Occipital lobe (tissue), 2 donors: ENCODE measurements around the gene PARN. TPM values are rescaled to one million over a fixed set of nuclear protein-coding genes. Genes with fewer than 3 reads are reported as not detected.

Source experiments
- DNase-seq: peaks from one replicate; lab custom pipeline; 2025; lab: John Stamatoyannopoulos, UW
- total RNA-seq: library from RNA; depleted of rRNA; stranded (reverse); fragments of >200 nt; gene quantifications from one replicate; pipeline ENCODE4 v1.2.3, GENCODE V29; 2014

Gene PARN
- total RNA-seq, 1 donor from 2014 or later, result 25.6 TPM

DNA sequence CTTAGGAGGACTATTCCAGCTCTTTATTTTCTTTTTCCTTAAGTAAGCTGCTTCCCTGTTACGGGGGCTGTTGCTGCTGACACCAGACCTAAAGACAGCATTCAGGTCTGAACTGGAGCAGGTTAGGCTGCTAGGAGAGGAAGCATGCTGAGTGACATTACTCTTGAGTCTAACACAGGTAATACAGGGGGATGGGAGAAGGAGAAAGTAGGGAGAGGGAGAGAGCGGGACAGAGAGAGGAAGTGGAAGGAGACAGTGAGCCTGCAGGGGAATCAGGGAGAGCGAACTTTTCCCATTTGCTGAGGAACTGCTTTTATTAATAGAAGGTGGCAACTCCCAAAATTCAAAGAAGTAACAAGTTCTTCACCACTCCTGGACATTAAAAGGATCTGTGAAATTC lies 130.9 kb downstream of the PARN start:
- DNase-seq, result no peak

DNA sequence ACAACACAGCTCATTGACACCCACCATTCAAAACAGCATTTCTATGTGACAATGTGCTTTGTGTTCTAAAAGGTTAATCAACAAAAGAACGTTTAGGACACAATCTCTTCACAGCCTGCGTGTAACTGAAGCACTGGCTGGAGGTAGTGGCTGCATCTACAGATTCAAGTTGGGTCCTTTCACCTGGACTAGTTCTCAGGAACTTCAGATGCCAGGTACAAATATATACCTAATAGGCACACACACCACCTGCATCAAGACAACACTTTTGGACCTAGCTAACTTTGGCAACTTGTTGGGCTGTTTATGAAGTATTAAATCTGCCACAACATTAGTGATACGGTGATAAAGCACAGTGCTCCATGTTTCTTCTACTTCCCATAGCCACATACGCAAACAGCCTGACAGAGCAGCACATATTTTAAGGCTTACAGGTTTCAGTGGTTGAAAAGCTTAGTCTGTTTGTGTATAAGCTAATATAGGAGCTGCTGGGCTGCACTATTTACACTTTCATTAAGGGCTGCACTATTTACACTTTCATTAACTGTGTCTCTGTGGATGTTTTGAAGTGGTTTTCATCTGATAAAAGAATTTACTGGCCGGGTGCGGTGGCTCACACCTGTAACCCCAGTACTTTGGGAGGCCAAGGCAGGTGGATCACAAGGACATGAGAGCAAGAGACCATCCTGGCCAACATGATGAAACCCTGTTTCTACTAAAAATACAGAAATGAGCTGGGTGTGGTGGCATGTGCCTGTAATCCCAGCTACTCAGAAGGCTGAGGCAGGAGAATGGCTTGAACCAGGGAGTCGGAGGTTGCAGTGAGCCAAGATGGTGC lies 132.6 kb downstream of the PARN start:
- no peak for DNase-seq

DNA sequence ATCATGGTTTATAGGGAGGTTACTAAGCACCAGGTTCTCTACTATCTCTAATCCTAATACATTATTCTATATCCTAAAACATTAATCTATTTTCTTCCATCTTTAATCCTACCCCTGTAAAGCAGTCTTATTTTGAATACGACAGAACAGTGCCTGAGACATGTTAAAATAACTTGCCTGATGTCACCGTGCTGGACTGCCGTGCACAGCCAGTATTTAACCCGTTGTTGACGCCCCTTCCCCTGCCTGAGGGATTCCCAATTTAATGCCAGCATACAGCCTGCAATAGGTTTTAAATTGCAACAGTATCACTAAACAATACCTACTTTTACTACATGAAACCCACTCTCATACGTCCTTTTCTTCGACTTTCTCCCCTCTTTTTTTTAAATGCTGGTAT lies 133.3 kb downstream of the PARN start:
- no peak for DNase-seq

DNA sequence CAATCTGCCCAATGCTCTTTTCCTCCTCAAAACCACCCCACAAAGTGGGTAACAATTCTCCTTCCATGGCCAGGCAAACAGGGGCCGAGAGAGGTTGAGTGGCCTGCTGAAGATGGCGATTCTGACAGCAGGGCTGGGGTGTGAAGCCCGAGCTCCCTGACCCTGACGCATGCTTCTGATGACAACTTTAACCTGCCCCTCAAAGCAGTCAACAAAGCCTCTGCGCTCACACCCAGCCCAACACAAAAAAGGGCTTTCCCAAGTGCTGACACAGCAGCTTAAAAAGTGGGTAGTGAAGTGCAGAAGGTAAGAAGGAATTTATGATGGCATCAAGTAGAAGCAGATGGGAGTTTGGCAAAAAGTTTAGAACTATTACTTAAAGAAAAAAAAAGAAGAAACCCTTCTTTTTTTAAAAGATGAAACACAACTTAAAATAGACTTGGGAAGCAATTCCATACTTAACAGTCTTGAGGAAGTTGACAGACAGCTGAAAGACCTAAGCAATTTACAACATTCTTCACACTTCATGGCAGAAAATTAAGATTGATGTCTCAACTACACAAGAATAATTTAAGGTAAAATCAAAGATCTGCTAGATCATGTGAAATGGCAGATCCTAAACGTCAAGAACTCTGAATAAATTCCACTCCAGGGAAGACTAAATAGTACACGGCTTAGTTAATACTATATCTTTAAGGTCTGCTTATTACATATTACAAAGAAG lies 133.9 kb downstream of the PARN start:
- no peak for DNase-seq

DNA sequence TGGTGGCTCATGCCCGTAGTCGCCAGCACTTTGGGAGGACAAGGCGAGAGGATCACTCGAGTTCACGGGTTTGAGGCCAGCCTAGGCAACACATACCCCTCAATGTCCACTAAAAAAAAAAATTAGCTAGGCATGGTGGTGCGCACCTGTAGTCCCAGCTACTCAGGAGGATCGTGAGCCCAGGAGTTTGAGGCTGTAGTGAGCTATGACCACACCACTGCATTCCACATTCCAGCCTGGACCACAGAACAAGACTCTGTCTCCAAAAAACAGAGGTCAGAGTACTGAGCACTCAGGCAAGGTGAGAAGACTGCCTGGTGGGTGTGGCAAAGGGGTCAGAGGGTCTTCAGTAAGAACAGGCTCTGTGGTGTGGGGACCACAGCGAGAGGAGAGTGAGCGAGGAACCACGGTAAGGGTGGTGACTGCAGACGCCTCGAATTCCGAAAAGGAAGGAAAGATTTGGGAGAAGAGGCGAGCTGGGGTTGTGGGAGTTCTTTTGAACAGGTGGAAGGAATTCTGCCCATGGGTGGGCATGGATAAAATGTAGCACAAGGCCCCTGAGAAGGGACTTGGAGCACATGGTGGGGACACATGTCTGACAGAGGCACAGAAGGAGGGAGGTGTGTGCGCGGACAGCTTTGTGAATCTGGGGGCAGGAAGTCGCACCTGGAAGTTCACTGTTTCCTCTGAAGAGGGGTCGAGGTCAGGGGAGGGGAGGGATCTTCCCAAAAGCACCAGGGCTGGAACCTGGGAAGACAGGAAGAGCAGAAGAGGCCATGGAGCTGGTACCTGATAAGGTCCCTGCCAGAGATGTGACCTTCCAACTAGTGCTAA lies 134.6 kb downstream of the PARN start:
- DNase-seq, result no peak

DNA sequence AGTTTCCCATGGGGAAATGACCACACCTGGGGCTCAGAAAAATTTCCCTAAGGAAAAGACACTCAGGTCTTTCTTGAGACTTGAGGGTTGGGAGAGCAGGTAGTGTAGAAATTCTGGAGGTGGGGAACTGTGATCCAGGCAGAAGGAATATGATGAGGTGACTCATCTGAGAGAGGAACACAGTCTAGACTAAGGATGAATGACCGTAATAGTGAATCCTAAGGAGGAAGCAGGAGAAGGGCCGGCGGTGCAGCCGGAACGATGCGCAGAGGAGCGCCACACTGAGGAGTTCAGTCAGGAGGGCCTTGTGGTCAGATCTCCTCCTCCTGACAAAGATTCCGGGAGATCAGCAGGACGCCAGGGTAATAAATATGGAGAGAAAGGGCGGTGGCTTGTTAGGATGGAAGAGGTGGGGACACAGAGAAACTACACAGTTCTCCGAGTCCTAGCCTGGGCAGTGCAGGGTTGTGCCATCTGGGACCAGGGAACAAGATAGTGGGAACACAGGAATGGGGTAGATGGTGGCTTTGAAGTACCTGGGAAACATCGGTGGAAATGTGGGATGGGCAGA lies 135.6 kb downstream of the PARN start:
- no peak for DNase-seq

DNA sequence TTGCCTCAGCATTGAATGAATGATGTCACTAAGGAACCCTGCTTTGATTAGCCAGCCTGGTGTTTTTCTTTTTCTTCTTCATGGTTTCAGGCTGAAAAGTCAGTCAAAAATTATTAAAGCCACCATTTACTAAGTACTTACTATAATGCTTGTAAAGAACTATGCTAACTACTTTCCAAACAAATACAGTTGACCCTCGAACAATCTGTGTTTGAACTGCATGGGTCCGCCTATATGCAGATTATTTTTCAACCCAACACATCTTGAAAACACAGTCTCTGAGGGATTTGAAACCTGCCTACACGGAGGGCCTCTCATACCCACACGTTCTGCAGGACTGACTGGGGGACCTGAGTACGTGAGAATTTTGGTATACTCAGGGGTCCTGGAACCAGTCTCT lies 136.3 kb downstream of the PARN start:
- no peak for DNase-seq

DNA sequence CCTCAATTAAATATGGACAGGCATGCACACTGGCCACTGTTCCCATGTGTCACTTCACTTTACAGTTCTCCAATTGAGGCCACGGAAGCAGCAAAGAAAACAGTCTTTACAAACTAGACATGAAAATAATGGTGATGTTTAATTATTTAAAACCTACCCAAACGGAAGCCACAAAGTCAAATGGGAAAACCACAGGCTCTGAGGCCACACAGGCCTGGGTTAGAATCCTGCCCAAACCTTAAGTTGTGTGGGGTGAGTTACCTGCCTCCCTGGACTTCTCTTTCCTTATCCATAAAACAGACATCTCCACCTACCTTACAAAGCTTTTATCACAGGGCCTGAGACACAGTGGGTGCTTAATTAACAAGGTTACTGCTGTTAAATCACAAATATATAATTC lies 137.4 kb downstream of the PARN start:
- no peak for DNase-seq

DNA sequence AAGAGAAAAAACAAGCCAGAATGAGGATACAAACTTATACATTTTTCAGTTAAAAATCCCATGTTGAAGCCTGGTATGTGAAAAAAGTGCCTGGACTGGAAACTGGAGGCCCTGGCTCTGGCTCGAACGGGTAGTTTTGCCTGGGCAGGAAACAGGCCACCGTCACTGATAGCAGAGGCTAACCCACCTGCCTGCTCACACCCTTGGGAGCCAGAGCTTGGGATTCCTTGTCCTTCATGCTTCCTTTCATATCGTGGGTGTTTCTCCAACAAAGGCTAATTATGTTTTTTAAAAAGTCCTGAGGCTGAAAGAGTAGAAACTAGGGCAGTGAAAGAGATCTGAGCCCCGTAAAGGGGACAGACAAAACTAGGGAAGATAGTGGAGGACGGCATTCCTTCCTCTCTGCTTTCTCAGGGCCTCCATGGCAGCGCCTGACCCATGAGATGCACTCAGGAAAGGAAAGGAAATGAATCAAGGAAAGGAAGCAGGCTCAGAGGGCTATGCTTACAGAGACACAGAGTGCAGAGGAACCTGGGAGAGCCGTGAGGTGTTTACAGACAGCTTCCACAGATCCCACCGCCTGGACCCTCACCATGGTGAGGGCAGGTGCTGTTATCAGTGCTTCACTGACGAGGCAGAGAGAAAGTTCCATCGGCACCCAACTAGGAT lies 138.1 kb downstream of the PARN start:
- DNase-seq, result no peak

DNA sequence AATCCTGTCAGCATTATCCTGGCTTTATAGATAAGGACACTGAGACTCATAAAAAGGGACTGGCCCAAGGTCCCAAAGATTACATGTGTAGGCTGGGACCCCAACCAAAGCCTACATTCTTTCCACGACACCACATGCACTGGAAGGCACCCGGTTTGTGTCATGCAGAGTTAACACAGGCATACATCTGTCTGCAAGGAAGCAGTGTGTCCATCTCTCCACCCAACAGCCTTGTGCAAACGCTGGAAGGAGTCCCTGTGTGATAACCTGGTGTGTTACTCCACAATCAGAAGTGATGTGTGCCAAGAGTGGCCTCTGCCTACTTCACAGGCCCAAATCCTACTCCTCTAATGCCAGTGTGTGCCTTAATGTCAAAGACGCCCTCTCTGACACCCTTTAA lies 139.8 kb downstream of the PARN start:
- no peak for DNase-seq

DNA sequence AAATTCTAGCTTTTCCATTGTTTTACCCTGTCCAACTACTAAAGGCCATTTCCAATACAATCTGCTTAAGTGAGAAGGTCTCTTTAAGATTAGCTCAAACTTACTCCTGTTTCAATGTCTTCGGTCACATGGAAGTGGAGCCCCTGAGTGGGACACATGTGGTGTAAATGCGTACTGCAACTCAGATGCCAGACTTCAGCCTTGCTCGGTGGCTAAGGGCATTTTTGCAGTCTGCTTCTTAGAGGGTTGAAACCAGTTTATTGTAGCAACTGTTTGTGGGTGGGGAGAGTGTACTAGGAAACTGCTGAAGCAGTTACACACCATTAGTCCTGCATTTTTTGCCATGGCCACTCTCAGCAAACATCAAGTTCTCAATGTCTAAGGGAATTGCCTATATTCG lies 140.6 kb downstream of the PARN start:
- no peak for DNase-seq

DNA sequence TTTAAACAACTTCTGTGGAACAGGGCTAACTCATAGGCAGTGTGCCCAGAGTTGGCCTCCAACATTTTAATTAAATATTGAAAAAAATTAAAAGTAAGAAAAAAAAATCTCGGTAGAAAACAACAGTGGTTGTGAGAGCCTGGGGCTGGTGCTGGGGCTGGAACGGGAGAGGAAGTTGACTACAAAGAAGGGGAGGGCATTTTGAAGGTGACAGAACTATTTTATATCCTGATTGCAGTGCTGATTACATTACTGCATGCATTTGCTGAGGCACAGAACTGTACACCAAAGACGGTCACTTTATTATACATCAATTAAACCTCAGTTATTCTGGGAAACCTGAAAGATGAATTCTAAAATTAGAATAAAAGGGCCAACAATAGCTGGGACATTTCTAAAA lies 142.5 kb downstream of the PARN start:
- DNase-seq, result no peak

DNA sequence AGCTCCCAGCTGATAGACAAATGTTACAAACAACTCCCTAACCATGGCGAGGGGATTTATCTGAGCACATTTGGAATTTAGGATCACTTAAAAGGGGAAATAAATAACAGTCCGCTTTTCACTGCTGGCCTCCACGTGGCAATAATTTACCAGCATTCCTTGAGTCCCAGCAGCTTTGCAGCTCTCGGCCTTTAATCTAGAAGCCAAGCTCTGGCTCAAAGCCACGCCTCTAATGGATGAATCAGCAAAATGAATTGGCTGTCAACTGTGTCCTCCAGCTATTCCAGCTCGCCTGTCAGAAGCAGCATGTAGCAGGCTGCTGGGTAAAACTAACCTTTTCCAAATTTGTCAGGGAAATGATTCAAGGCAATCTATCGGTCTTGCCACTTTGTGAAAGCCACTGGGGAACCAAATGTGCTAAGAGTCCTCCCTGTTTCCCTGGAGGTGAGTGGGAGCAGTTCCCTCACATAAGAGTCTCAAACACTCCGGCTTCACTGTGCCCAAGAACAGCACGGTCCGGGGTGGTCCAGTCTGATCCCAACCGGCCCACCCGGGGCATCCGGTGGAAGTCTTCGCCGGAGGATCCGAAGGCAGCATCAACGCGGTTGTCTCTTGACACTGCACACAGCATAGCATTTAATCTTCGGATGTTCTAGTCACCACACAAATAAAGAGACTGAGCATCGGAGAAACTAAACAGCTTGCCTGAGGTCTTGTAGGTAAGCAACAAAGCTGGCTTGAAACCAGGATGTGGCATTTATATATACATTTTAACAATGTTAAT lies 143.3 kb downstream of the PARN start:
- DNase-seq, result peak; percentile 64

DNA sequence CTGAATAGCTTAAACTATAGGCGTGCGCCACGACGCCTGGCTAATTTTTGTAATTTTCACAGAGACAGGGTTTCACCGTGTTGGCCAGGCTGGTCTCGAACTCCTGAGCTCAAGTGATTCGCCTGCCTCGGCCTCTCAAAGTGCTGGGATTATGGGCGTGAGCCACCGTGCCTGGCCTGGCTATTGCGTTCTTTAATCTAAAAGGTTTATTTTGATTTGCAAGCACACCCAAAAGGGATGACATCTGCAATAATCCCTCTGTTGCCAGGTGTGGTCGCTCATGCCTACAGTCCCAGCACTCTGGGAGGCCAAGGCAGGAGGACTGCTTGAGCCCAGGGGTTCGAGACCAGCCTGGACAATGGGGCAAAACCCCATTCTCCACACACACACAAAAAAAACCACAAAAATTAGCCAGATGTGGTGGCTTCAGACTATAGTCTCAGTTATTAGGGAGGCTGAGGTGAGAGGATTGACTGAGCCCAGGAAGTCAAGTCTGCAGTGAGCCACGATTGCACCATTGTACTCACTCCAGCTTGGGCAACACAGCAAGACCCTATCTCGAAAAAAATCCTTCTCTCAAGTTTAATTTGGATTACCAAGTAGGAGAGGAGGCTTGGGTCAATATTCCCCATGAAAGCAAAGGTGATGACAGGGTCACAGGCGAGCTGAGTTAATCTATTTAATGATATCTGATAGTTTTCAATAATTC lies 144.1 kb downstream of the PARN start:
- DNase-seq, result no peak

DNA sequence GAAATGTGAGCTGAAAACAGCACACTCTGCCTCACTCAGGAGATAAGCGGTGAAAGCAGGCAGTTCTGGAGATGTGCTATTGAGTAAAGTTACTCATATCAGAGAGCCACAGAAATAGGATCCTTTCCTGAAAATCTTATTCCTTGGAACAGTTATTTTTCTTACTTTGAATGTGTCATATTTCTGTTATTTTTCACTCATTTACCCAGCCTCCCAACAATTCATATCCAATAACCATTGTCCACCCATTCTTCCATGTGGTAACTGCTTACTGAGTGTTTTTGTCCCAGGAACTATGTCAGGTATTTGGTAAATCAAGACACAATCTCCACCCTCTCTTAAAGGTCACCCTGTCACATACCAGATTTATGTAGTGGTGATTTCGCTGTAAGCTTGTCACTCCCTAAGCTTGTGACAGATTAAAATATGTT lies 144.9 kb downstream of the PARN start:
- DNase-seq, result no peak

DNA sequence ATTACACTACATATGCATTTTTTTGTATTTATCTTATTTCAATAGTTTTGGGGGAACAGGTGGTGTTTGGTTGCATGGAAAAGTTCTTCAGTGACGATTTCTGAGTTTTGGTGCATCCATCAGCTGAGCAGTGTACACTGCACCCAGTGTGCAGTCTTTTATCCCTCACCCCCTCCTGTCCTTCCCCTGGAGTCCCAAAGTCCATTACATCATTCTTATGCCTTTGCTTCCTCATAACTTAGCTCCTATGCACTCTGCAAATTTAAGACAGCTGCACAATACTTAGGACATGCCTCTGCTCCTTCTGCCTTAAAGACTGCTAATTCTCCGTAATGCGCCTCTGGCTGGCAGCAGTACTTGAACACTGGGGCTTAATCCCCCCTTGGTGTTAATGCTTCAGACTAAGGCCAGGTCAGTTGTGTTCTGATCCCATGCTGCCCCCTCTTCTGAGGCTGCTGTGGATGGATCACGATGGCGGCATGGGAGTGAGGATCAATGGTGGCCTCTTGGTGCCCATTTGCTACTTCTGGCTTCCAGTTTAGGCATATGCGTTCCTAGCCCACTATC lies 146.2 kb downstream of the PARN start:
- DNase-seq, result no peak

DNA sequence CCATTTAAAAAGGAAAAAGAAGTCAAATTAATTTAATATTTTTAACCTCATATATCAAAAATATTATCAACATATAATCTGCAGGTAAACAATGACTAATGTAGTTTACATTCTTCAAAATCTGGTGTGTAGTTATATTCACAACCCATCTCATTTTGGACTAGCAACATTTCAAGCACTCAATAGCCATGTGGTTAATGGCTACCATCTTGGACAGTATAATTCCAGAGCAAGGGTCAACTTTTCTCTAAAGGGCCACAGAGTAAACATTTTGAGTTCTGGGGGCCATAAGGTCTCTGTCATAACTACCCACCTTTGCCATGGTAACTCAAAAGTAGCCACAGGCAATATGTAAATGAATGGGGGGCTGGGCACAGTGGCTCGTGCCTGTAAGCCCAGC lies 153.9 kb downstream of the PARN start:
- no peak for DNase-seq

DNA sequence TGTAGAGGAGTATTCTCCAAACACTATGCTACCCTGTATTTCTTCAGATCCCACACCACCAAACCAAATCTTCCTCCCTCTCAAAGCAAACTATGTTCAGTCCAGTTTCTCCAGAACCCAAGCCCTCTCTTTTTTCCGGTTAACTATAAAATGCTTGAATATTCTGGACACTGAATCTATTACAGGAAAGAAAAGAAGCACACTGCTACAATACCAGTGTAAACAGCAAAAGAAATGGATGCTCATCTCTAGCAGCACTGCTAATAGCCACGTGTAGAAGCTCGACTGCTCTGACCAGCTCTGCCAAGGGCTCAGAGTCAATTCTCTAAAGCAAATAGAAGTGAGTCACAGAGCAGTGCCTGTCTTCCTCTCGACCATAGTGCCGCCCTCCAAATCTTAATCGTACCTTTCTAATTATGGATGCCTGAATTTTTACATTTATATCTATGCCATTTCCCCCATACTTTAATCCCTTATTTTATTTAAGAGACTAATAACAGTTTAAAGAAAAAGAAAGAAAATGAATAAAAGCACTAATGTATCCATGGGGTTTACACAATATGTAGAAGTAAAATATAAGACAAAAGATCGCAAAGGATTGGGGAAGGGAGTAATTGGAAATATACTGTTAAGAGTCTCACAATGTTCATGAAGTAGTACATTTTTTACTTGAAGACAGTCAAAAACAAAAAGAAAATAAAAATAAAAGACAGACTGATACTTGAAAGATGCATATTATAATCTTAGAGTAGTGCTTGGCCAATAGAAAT lies 154.5 kb downstream of the PARN start:
- DNase-seq, result no peak

DNA sequence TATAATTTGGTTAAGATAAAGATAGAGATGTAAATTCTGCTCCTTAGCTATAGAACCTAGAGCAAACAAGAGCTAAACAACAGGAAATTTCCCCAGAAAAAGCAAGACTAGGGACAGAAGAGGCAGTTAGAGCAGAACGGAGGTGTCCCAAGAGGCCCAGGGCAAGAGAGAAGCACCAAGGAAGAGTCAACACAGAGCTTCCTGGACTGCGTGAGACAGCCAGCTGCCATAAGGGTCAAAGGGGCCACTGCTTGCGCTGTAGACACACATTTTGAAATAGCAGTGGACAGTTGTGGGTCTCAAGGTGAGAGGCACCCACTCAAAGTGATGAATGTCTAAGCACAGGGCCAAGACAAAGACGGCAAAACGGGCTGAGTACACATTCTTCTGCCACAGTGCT lies 156.6 kb downstream of the PARN start:
- DNase-seq, result no peak
